ENCODE data around the gene MANEA.

The MANEA gene

DNA sequence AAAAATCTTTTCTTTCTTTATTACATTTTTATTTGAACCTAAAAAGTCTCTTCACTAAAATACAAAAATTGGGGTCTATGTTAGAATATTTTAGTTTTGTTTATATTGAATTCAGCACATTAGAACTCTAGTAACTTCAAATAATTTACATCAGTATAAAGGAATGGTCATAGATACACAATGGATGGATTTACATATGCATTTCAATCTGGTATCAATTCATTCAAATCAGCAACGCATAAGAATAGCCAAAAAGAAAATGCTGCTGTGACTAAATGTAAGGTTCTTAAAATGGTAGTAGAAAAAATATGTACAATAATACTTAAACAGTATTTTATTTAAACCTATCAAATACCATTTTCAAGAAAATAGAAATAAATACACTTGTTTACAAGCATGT, 47.6 kb upstream of the MANEA start:
- H3K4me3 ChIP-seq (ENCODE audit: low read depth, low read length) = no peak overlapping the region
- POLR2A ChIA-PET = no interaction called here
- CTCF ChIA-PET = no interaction called here

DNA sequence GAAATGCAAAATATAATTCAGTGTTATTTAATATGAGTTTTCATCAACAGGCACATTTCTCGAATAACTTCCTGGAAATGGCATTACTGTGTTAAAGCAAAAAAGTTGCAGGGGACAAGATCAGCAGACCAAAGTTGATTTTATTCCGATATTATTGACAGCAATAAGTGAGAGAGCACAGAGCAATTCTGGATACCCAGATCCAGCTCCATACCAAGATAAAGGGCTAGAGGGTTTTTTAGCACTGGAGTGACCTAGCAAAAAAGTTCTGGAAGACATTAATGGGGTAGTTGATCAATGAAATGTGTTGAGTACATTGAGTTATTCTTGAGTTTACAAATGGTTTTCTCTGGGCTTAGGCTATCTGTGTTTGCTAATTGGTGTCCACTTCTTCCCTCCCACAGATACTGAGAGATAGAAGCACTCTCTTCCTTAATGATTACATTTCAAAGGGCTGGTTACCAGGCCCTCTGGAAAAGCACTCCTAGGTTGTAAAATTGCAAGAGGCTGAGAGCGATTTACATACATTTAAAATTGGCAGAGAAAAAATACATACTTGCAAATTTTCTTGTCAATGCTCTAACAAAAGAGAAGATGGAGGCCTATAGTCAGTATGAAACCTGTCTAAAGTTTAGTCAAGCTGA, 47.0 kb upstream of the MANEA start:
- Histone ChIP-seq H3K27ac (ENCODE audit: extremely low read depth, low read depth, low read length) (no peak overlapping the region), H3K4me1 (ENCODE audit: control insufficient read depth, insufficient read depth, low read length) (no peaks in the 10 kb centered on the region), H3K4me3 (ENCODE audit: low read depth, low read length) (no peak overlapping the region), H3K9me3 (ENCODE audit: control insufficient read depth, insufficient read depth, low read depth, low read length) (no peaks in the 10 kb centered on the region), H3K36me3 (ENCODE audit: control insufficient read depth in 2 of 2, insufficient read depth in 1 of 2, low read length in 2 of 2) (no peaks in the 10 kb centered on the region)
- ChIA-PET POLR2A (no interaction called here), CTCF (no interaction called here)
- TF ChIP-seq ZNF571 (tag by site-specific recombination; IDR thresholded peaks at IDR 0.05) (no peak), KLF10 (tag by site-specific recombination; IDR thresholded peaks at IDR 0.05) (no peak), ZBTB7A (tag by site-specific recombination; IDR thresholded peaks at IDR 0.05; ENCODE audit: low read depth) (no peak), SALL2 (tag by site-specific recombination; IDR thresholded peaks at IDR 0.05; ENCODE audit: borderline replicate concordance) (no peak), ZIC2 (tag by site-specific recombination; IDR thresholded peaks at IDR 0.05) (no peak)
- TF ChIP-seq, protein P1, sequence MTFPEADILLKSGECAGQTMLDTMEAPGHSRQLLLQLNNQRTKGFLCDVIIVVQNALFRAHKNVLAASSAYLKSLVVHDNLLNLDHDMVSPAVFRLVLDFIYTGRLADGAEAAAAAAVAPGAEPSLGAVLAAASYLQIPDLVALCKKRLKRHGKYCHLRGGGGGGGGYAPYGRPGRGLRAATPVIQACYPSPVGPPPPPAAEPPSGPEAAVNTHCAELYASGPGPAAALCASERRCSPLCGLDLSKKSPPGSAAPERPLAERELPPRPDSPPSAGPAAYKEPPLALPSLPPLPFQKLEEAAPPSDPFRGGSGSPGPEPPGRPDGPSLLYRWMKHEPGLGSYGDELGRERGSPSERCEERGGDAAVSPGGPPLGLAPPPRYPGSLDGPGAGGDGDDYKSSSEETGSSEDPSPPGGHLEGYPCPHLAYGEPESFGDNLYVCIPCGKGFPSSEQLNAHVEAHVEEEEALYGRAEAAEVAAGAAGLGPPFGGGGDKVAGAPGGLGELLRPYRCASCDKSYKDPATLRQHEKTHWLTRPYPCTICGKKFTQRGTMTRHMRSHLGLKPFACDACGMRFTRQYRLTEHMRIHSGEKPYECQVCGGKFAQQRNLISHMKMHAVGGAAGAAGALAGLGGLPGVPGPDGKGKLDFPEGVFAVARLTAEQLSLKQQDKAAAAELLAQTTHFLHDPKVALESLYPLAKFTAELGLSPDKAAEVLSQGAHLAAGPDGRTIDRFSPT (tag by site-specific recombination; IDR thresholded peaks at IDR 0.05) = no peak

More for the DNA sequence above, 47.6 kb upstream of the MANEA start:
- H3K36me3 ChIP-seq (ENCODE audit: control insufficient read depth in 2 of 2, insufficient read depth in 1 of 2, low read length in 2 of 2) = no peaks in the 10 kb centered on the region
- no peak overlapping the region for H3K27ac ChIP-seq (ENCODE audit: extremely low read depth, low read depth, low read length)
- TF ChIP-seq ZNF548 (tag by site-specific recombination; IDR thresholded peaks at IDR 0.05) (no peak), ZNF585B (tag by site-specific recombination; IDR thresholded peaks at IDR 0.05) (no peak), ZSCAN30 (tag by site-specific recombination; IDR thresholded peaks at IDR 0.05) (no peak), ZNF175 (tag by site-specific recombination; IDR thresholded peaks at IDR 0.05) (no peak), KLF8 (tag by site-specific recombination; IDR thresholded peaks at IDR 0.05) (no peak)
- H3K4me1 ChIP-seq (ENCODE audit: control insufficient read depth, insufficient read depth, low read length) = no peaks in the 10 kb centered on the region
- no peaks in the 10 kb centered on the region for H3K9me3 ChIP-seq (ENCODE audit: control insufficient read depth, insufficient read depth, low read depth, low read length)

- CTCF ChIA-PET = no interaction called here
- POLR2A ChIA-PET = no interaction called here
- Histone ChIP-seq H3K4me1 (ENCODE audit: control insufficient read depth, insufficient read depth, low read length) (no peaks in the 10 kb centered on the region), H3K27ac (ENCODE audit: extremely low read depth, low read depth, low read length) (no peak overlapping the region), H3K4me3 (ENCODE audit: low read depth, low read length) (no peak overlapping the region), H3K9me3 (ENCODE audit: control insufficient read depth, insufficient read depth, low read depth, low read length) (no peaks in the 10 kb centered on the region), H3K36me3 (ENCODE audit: control insufficient read depth in 2 of 2, insufficient read depth in 1 of 2, low read length in 2 of 2) (no peaks in the 10 kb centered on the region)
- TF ChIP-seq ZIC2 (tag by site-specific recombination; IDR thresholded peaks at IDR 0.05) (no peak), ZNF837 (tag by site-specific recombination; IDR thresholded peaks at IDR 0.05) (no peak), KLF1 (tag by site-specific recombination; IDR thresholded peaks at IDR 0.05) (no peak), ZNF404 (tag by site-specific recombination; IDR thresholded peaks at IDR 0.05) (no peak), ZNF23 (tag by site-specific recombination; IDR thresholded peaks at IDR 0.05; ENCODE audit: borderline replicate concordance) (no peak)
- TF ChIP-seq, protein P2, sequence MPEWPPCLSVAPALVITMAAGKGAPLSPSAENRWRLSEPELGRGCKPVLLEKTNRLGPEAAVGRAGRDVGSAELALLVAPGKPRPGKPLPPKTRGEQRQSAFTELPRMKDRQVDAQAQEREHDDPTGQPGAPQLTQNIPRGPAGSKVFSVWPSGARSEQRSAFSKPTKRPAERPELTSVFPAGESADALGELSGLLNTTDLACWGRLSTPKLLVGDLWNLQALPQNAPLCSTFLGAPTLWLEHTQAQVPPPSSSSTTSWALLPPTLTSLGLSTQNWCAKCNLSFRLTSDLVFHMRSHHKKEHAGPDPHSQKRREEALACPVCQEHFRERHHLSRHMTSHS (tag by site-specific recombination; IDR thresholded peaks at IDR 0.05) = no peak
Measured at GRCh38 chr6:95543798-95544197, 33.5 kb upstream of the MANEA start.

Measured in HEK293 (cell line).